Adrenal gland (tissue), 5 donors: Measurements from ENCODE around the gene NBPF8.
"Not testable (repeated sequence)": the region's sequence is repeated elsewhere in the genome, so short reads cannot be mapped to it uniquely, and the experiment has no call there.

Source experiments
- POLR2A ChIP-seq, 2 donors: fragments of 450-650 bp; IDR thresholded peaks; one replicate each; pipeline ENCODE4 v1.6.1; 2017; ENCODE audit warnings: antibody characterized with exemption in 2 of 2, mild to moderate bottlenecking in 2 of 2, moderate library complexity in 1 of 2
- TF ChIP-seq, protein P1 (sequence below), 6 experiments: fragments of 450-650 bp in 4 of 6; fragments of 200-600 bp in 2 of 6; sonication (generic) in 1 of 6; IDR thresholded peaks; 1 replicate in 5 of 6; 2 replicates in 1 of 6; pipeline versions ENCODE4 v1.5.1 to v1.8.0; 2016 to 2021; ENCODE audit warnings: antibody characterized with exemption in 6 of 6, mild to moderate bottlenecking in 2 of 6, moderate library complexity in 1 of 6
- donor health status: DM: no; HTN: no; CAD: no.

GRCh38 chr1:120367709-120368108, 47.1 kb upstream of the NBPF8 start:
- TF ChIP-seq, protein P1, sequence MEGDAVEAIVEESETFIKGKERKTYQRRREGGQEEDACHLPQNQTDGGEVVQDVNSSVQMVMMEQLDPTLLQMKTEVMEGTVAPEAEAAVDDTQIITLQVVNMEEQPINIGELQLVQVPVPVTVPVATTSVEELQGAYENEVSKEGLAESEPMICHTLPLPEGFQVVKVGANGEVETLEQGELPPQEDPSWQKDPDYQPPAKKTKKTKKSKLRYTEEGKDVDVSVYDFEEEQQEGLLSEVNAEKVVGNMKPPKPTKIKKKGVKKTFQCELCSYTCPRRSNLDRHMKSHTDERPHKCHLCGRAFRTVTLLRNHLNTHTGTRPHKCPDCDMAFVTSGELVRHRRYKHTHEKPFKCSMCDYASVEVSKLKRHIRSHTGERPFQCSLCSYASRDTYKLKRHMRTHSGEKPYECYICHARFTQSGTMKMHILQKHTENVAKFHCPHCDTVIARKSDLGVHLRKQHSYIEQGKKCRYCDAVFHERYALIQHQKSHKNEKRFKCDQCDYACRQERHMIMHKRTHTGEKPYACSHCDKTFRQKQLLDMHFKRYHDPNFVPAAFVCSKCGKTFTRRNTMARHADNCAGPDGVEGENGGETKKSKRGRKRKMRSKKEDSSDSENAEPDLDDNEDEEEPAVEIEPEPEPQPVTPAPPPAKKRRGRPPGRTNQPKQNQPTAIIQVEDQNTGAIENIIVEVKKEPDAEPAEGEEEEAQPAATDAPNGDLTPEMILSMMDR (IDR thresholded peaks at IDR 0.05) = not testable (repeated sequence)
- not testable (repeated sequence) for TF ChIP-seq POLR2A (IDR thresholded peaks at IDR 0.05)
